Immature natural killer cell (primary cell): Measurements from ENCODE around the gene RASL10A. TPM values are rescaled to one million over a fixed set of nuclear protein-coding genes. Genes with fewer than 3 reads are reported as not detected.
"Not testable (repeated sequence)": the region's sequence is repeated elsewhere in the genome, so short reads cannot be mapped to it uniquely, and the experiment has no call there.

Experiments used
- DNase-seq, 3 donors: peaks; one replicate each; pipeline ENCODE4 v3.0.0; 2022; ENCODE audit warnings: mixed read lengths in 1 of 3
- H3K27ac Mint-ChIP-seq, 6 donors: one replicate each; pipeline ENCODE4 v1.8.0; 2020; ENCODE audit warnings: mixed read lengths in 6 of 6, mild to moderate bottlenecking in 5 of 6, inconsistent platforms in 4 of 6, moderate library complexity in 3 of 6
- H3K27me3 Mint-ChIP-seq, 3 donors: one replicate each; pipeline ENCODE4 v1.8.0; 2020 to 2021; ENCODE audit warnings: low read depth in 3 of 3, mild to moderate bottlenecking in 3 of 3, mixed read lengths in 3 of 3, moderate library complexity in 3 of 3, inconsistent platforms in 1 of 3
- H3K36me3 Mint-ChIP-seq, 3 donors: one replicate each; pipeline ENCODE4 v1.8.0; 2020; ENCODE audit warnings: mixed read lengths in 3 of 3, inconsistent platforms in 2 of 3, mild to moderate bottlenecking in 2 of 3
- H3K4me1 Mint-ChIP-seq, 2 donors: one replicate each; pipeline ENCODE4 v1.8.0; 2020; ENCODE audit warnings: inconsistent platforms in 2 of 2, mild to moderate bottlenecking in 2 of 2, mixed read lengths in 2 of 2, moderate library complexity in 1 of 2
- H3K4me3 Mint-ChIP-seq, 5 donors: one replicate each; pipeline ENCODE4 v1.8.0; 2020; ENCODE audit warnings: mild to moderate bottlenecking in 5 of 5, mixed read lengths in 5 of 5, inconsistent platforms in 3 of 5, moderate library complexity in 3 of 5
- H3K9me3 Mint-ChIP-seq, 6 donors: one replicate each; pipeline ENCODE4 v1.8.0; 2020; ENCODE audit warnings: mild to moderate bottlenecking in 6 of 6, mixed read lengths in 6 of 6, inconsistent platforms in 4 of 6, moderate library complexity in 3 of 6
- polyA plus RNA-seq, 3 donors: library from polyadenylated mRNA; unstranded; fragments of 300-500 nt; fragmentation: Illumina TruSeq; gene quantifications; one replicate each; pipeline ENCODE4 v1.2.3, GENCODE V29; 2021

RASL10A gene, protein sequence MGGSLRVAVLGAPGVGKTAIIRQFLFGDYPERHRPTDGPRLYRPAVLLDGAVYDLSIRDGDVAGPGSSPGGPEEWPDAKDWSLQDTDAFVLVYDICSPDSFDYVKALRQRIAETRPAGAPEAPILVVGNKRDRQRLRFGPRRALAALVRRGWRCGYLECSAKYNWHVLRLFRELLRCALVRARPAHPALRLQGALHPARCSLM
- polyA plus RNA-seq = not detected

DNA sequence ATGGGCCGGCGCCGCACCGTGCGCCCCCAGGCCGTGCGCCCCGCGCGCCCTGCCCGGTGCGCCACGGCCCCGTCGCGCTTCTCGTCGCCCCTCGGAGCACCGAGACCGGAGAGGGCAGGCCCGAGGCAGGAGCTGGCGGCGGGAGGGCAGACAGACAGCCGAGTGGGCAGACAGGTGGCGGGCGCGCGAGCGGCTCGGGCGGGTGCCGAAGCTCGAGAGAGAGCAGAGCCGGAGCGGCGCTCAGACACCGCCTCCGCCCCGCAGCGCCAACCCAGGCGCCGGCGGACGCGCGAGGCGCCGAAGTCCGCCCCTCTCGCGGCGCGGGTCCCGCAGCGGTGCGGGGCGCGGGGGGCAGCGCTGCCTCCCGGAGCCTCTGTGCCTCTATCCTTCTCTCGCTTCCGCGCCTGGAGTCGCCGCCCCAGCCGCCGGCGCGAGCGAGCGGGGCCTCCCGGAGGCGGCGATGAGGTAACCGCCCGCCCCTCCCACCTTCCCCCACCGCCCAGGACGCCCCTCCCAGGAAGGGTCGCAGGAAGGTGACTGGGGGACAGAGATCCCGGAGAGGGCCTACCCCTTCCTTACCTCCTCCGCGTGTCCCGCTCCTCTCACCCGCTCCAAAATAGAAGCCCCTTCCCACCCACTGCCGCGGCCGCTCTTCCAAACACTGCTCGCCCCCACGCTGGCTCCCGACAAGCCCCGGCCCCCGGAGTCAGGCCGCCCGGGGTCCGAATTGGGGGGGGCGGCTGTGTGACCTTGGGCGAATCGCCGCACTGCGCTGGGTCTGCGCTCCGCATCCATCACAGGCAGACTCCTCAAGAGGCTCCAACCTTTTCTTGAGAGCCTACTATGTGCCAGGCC lies at the start of gene RASL10A:
RASL10A (minus strand) TSS at position 412 of the 855 bp plus-strand sequence. CDS start 451 bp downstream, outside the sequence.
- Mint-ChIP-seq H3K27me3 (peaks cover 12 to 21% (median 13%) of the 10 kb centered on the region in 3 donors), H3K9me3 (no peaks in the 10 kb centered on the region), H3K27ac (no peak within 1 kb of the TSS), H3K4me1 (peaks cover 11 to 12% of the 10 kb centered on the region in 2 donors), H3K36me3 (no peaks in the 10 kb centered on the region), H3K4me3 (peak within 1 kb of the TSS in 2 of 5 donors; percentile 33 to 40)
- DNase-seq = no peak

DNA sequence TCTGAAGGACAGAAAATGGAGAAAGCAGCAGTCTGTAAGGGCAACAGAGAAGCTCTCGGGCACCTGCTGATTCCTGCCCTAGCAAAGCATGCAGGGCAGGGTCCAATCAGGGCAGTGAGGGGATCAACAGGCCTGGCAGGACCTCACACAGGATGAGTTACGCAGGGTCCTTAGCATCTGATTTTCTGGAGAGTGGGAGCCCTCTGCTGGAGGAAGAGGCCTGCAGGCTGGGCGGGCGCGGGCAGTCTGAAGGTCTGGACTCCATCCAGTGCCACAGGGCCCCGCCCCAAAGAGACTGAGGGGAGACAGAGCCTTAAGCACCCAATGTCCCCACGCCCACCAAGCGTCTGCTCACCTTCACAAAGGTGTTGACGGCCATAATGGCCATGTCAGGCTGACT lies 44.0 kb upstream of the RASL10A start:
- H3K27me3 Mint-ChIP-seq = peaks cover 0 to 4% (median 0%) of the 10 kb centered on the region in 3 donors
- DNase-seq = no peak
- peak overlapping the region in 1 of 6 donors; percentile 17 for H3K27ac Mint-ChIP-seq
- H3K4me1 Mint-ChIP-seq = no peaks in the 10 kb centered on the region
- H3K9me3 Mint-ChIP-seq = no peaks in the 10 kb centered on the region
- H3K4me3 Mint-ChIP-seq = no peak overlapping the region
- peaks cover 7 to 32% (median 9%) of the 10 kb centered on the region in 3 donors for H3K36me3 Mint-ChIP-seq

DNA sequence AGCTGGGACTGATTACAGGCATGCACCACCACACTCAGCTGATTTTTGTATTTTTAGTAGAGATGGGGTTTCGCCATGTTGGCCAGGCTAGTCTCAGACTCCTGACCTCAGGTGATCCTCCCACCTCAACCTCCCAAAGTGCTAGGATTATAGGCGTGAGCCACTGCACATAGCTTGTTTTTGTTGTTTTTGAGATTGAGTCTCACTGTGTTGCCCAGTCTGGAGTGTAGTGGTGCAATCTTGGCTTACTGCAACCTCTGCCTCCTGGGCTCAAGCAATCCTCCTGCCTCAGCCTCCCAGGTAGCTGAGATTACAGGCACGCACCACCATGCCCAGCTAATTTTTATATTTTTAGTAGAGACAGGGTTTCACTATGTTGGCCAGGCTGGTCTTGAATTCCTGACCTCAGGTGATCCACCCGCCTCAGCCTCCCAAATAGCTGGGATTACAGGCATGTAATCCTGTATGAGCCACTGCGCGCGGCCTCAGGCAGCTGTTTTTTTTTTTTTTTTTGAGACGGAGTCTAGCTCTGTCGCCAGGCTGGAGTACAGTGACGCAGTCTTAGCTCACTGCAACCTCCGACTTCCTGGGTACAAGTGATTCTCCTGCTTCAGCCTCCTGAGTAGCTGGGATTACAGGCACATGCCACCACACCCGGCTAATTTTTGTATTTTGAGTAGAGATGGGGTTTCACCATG lies 41.8 kb upstream of the RASL10A start:
- H3K4me1 Mint-ChIP-seq, H3K27me3 Mint-ChIP-seq, H3K27ac Mint-ChIP-seq, H3K4me3 Mint-ChIP-seq, H3K9me3 Mint-ChIP-seq, DNase-seq: not testable (repeated sequence)
- H3K36me3 Mint-ChIP-seq = peaks cover 12 to 42% (median 16%) of the 10 kb centered on the region in 3 donors

DNA sequence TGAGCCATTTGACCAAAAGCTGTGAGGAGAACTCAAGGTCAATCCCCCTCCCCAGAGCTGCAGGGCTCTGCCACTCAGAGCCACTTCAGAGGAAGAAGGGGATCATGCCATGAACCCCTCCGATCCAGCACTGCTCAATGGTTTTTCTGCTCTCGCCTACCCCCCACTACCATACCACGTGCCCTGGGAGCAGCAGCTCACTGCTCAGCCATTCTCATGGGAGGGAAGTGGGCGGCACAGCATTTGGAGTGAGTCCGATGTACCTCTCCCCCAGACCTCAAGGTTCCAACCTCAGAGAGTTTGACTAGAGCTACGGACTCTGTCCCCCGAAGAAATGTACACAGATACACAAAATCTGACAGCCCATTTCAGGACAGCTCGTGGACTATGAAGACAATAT lies 38.4 kb upstream of the RASL10A start:
- H3K9me3 Mint-ChIP-seq = no peaks in the 10 kb centered on the region
- no peaks in the 10 kb centered on the region for H3K4me1 Mint-ChIP-seq
- DNase-seq = no peak
- H3K4me3 Mint-ChIP-seq = no peak overlapping the region
- peaks cover 12 to 39% (median 24%) of the 10 kb centered on the region in 3 donors for H3K36me3 Mint-ChIP-seq
- no peak overlapping the region for H3K27ac Mint-ChIP-seq
- peaks cover 0 to 5% (median 0%) of the 10 kb centered on the region in 3 donors for H3K27me3 Mint-ChIP-seq

DNA sequence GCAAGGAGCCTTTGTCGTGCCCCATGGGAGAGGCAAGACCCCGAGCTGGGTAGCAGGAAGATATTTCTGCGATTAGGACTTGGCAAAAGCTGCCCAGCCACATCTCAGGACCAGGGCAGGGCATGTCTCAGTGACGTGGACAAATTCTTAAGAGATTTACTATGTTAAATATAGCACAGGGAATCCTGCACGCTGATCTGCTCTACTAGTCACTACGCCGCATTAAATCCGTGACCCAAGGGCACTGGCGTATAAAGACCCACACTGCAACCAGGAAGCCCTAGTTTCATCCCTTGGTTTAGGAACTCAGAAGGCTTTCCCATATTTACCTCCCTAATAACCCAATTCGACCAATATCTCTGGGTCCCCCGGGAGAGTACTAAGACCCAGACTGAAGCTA lies 37.8 kb upstream of the RASL10A start:
- H3K4me1 Mint-ChIP-seq = no peaks in the 10 kb centered on the region
- peaks cover 15 to 43% (median 29%) of the 10 kb centered on the region in 3 donors for H3K36me3 Mint-ChIP-seq
- DNase-seq = no peak
- no peaks in the 10 kb centered on the region for H3K9me3 Mint-ChIP-seq
- no peak overlapping the region for H3K27ac Mint-ChIP-seq
- H3K27me3 Mint-ChIP-seq = peaks cover 0 to 4% (median 0%) of the 10 kb centered on the region in 3 donors
- H3K4me3 Mint-ChIP-seq = no peak overlapping the region

DNA sequence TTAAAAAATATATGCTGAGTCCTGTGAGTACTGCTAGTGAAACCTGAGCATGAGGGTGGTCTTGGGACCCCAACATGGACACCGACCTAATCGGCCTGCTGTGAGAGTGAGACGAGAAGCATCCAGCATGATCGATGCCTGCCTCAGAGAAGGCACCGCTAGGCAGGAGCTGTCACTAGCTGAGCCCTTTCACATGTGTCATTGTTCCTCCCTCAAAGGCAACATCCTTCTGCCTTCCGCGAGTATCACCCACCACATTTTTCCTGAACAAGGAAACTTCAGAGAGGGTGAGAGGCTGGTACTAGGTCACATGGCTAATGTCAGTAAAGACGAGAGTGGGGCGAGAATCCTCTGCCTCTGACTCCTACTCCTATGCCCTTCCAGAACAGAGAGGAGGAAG lies 37.3 kb upstream of the RASL10A start:
- Mint-ChIP-seq H3K9me3 (no peaks in the 10 kb centered on the region), H3K4me1 (no peaks in the 10 kb centered on the region), H3K4me3 (no peak overlapping the region), H3K27ac (no peak overlapping the region), H3K36me3 (peaks cover 17 to 44% (median 31%) of the 10 kb centered on the region in 3 donors), H3K27me3 (peaks cover 0 to 4% (median 0%) of the 10 kb centered on the region in 3 donors)
- no peak for DNase-seq

DNA sequence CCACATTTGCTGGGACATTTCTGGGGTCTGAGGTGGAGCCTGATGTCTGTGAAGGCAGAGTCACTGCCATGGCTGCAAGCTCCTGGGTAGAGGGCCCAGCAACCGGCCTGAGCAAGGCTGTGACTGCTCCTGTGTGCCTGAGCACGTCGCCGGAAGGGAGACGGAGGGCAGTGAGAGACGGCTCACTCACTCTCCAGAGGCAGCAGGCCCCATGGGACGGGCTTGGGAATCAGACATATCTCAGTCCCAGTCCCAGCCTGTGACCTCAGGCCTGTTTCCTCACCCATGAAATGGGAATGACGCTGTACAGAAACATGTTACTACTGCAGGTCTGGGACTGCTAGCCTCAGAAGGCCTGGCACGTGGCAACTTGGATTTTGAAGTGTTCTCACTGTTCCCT lies 36.4 kb upstream of the RASL10A start:
- H3K27ac Mint-ChIP-seq = no peak overlapping the region

DNA sequence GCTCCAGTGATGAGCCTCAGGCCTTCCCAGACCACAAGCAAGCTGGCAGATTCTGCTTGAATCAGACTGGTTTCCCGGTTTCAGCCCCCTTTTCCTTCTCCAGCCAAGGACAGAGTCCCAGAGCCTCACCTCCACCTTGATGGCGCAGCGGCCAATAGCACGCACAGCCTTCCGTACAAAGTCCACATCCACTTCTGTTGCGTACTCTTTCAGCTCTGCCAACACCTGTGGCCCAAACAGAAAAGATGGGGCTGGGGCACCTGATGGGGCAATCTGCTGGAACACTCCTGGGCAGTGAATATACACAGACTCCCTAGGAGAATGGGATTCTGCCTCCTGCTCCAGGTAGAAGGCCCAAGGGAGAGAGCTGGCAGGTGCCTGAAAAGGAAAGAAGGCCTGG lies 35.5 kb upstream of the RASL10A start:
- H3K9me3 Mint-ChIP-seq = no peaks in the 10 kb centered on the region
- H3K27ac Mint-ChIP-seq = no peak overlapping the region
- H3K4me1 Mint-ChIP-seq = no peaks in the 10 kb centered on the region
- peaks cover 0 to 4% (median 0%) of the 10 kb centered on the region in 3 donors for H3K27me3 Mint-ChIP-seq
- DNase-seq = no peak
- no peak overlapping the region for H3K4me3 Mint-ChIP-seq
- peaks cover 22 to 56% (median 37%) of the 10 kb centered on the region in 3 donors for H3K36me3 Mint-ChIP-seq

More for the DNA sequence above, 36.4 kb upstream of the RASL10A start:
- H3K9me3 Mint-ChIP-seq = no peaks in the 10 kb centered on the region
- H3K36me3 Mint-ChIP-seq = peaks cover 22 to 52% (median 37%) of the 10 kb centered on the region in 3 donors
- DNase-seq = no peak
- peaks cover 0 to 4% (median 0%) of the 10 kb centered on the region in 3 donors for H3K27me3 Mint-ChIP-seq
- H3K4me3 Mint-ChIP-seq = no peak overlapping the region
- no peaks in the 10 kb centered on the region for H3K4me1 Mint-ChIP-seq

DNA sequence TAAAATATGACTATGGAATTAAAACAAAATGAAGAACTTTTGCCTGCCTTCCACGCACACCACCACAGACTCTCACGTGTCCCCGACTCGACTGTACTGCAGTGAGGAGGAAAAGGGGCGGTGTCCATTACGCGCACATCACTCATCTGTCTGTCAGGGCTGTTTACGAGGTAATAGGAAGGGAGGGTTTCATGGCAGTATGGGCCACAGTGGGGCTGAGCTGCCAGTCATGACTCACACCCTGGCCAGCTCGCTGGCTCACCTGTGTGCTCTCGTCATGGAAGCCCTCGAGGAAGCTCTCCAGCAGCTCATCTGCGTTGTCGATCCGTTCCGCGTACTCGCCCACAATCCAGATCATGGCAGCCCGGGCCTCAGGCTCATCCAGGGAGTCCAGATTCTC lies 33.5 kb upstream of the RASL10A start:
- H3K9me3 Mint-ChIP-seq = no peaks in the 10 kb centered on the region
- peaks cover 0 to 4% (median 1%) of the 10 kb centered on the region in 3 donors for H3K27me3 Mint-ChIP-seq
- no peak overlapping the region for H3K4me3 Mint-ChIP-seq
- peaks cover 22 to 54% (median 29%) of the 10 kb centered on the region in 3 donors for H3K36me3 Mint-ChIP-seq
- no peak overlapping the region for H3K27ac Mint-ChIP-seq
- no peaks in the 10 kb centered on the region for H3K4me1 Mint-ChIP-seq
- DNase-seq = no peak

DNA sequence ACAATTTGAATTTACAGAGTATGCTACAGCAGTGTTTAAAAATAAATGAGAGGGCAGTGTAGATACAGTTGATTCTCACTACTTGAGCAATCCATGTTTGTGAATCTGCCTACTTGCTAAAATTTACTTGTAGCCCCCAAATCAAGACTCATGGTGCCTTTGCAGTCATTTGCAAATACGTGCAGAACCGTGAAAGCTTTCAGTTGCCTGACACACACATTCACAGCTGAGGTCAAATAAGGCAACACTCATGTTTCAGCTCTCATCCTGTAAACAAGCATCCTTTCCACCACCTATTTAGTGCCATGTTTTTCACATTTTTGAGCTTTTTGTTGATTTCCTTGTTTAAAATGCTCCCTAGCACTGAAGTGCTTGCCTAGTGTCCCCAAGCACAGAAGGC lies 32.5 kb upstream of the RASL10A start:
- H3K4me3 Mint-ChIP-seq = no peak overlapping the region
- no peak for DNase-seq
- H3K27me3 Mint-ChIP-seq = peaks cover 0 to 1% (median 0%) of the 10 kb centered on the region in 3 donors
- H3K36me3 Mint-ChIP-seq = peaks cover 19 to 50% (median 29%) of the 10 kb centered on the region in 3 donors
- no peak overlapping the region for H3K27ac Mint-ChIP-seq
- H3K9me3 Mint-ChIP-seq = no peaks in the 10 kb centered on the region
- H3K4me1 Mint-ChIP-seq = no peaks in the 10 kb centered on the region

DNA sequence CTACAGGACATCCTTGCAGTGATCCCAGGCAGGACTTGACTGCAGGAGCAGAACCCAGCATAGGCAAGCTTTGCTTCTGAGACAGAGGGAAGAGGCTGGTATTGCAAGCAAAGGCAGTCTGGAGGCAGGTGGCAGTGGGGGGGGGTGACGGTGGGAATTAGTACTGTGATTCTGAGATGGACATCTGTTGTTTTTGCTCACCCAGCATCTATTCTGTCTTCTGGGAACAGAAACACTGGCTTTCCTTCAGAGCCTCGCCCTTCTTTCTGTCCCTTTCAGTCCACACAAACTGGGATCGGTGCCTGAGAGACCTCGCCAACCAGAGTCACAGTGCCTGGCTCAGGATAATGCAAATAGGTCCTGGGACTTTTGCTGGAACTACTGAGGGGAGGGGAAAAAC lies 31.2 kb upstream of the RASL10A start:
- Mint-ChIP-seq H3K4me3 (no peak overlapping the region), H3K4me1 (no peaks in the 10 kb centered on the region), H3K9me3 (no peaks in the 10 kb centered on the region), H3K36me3 (peaks cover 18 to 54% (median 25%) of the 10 kb centered on the region in 3 donors), H3K27ac (no peak overlapping the region), H3K27me3 (peaks cover 0 to 1% (median 0%) of the 10 kb centered on the region in 3 donors)
- no peak for DNase-seq

DNA sequence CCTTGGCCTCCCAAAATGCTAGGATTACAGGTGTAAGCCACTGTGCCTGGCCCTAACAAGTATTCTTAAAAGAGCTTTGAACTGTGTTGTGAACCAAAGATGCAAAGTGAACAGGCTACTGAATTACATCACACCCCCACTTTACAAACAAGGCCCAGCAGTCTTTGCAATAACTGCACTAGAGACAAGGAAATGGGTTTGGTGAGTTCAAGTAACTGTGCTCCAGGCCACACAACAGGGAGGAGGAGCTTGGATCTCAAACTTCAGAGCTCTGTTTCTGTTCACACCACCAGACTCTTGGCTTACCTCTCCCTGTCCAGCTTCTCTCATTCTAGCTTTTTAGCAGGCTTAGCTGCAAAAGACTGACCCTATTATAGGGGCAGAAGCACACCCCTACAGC lies 30.4 kb upstream of the RASL10A start:
- peaks cover 0 to 1% (median 0%) of the 10 kb centered on the region in 3 donors for H3K27me3 Mint-ChIP-seq
- H3K4me3 Mint-ChIP-seq = no peak overlapping the region
- no peaks in the 10 kb centered on the region for H3K4me1 Mint-ChIP-seq
- no peaks in the 10 kb centered on the region for H3K9me3 Mint-ChIP-seq
- DNase-seq = no peak
- H3K36me3 Mint-ChIP-seq = peaks cover 15 to 52% (median 22%) of the 10 kb centered on the region in 3 donors
- H3K27ac Mint-ChIP-seq = peak overlapping the region in 1 of 6 donors; percentile 45

DNA sequence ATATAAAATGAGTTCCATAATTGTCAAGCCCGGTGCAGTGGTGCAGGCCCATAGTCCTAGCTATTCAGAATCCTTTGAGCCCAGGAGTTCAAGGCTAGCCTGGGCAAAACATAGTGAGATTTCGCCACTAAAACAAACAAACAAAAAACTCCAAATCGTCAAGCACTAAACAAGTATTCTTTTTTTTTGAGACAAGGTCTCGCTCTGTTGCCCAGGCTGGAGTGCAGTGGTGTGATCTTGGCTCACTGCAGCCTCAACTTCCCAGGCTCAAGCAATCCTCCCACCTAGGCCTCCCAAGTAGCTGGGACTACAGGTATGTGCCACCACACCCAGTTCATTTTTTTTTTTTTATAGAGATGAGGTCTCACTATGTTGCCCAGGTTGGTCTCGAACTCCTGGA lies 29.4 kb upstream of the RASL10A start:
- not testable (repeated sequence) for DNase-seq, H3K9me3 Mint-ChIP-seq, H3K4me1 Mint-ChIP-seq, H3K27ac Mint-ChIP-seq, H3K27me3 Mint-ChIP-seq, H3K4me3 Mint-ChIP-seq
- peaks cover 15 to 48% (median 15%) of the 10 kb centered on the region in 3 donors for H3K36me3 Mint-ChIP-seq

DNA sequence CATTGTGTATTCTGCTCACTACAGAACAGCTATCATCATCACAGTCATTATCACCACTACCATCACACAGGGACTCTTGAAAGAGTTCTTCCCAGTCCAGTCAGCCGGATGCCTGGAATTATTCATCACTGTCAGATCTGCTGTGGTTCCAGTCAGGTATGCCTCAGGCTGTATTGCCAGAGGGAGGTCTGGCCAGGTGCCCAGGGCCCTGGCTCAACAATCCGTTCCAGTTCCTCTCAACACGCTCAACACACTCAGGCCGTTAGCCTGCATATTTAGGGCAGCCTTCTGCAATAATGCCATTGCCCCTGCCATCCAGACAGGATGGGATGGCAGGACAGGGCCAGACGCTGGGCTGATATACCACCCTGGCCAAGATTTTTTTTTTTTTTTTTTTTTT lies 28.6 kb upstream of the RASL10A start:
- no peak overlapping the region for H3K27ac Mint-ChIP-seq
- peaks cover 19 to 49% (median 20%) of the 10 kb centered on the region in 3 donors for H3K36me3 Mint-ChIP-seq
- no peak overlapping the region for H3K4me3 Mint-ChIP-seq
- no peaks in the 10 kb centered on the region for H3K9me3 Mint-ChIP-seq
- peaks cover 0 to 3% (median 0%) of the 10 kb centered on the region in 3 donors for H3K27me3 Mint-ChIP-seq
- H3K4me1 Mint-ChIP-seq = no peaks in the 10 kb centered on the region
- no peak for DNase-seq
